ENCODE results near the gene NAIF1. TPM values are rescaled to one million over a fixed set of nuclear protein-coding genes. Genes with fewer than 3 reads are reported as not detected.
A peak's percentile ranks its signal among the peaks of the same experiment; 100 is the strongest.
"Not testable (repeated sequence)": the region's sequence is repeated elsewhere in the genome, so short reads cannot be mapped to it uniquely, and the experiment has no call there.

Gene NAIF1
- total and polyA plus RNA-seq, 2 experiments from 2014 or later = 4.9 to 5.5 TPM

DNA sequence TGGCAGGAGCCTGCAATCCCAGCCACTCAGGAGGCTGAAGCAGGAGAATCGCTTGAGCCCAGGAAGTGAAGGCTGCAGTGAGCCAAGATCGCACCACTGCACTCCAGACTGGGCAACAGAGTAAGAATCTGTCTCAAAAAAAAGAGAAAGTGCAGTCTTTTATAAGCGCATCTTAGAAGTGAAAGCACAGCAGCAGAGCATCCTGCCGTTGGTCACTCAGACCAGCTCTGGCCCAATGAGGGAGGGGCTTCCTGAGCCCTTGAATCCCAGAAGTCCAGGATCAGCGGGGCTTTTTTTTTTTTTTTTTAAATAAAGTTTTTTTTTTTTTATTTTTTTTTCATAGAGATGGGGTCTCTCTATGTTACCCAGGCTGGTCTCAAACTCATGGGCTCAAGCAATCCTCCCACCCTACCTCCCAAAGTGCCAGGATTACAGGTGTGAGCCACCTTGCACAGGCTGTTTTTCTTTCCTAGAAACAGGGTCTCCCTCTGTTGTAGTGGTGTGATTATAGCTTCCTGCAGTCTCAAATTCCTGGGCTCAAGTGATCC is 42.3 kb downstream of the NAIF1 start:
- Histone ChIP-seq H3K4me2 (no peak overlapping the region), H3K9me2 (ENCODE audit: insufficient read depth) (no peaks in the 10 kb centered on the region), H2AFZ (0 out of 2 replicates have a peak overlapping the region, but pooled peaks have one; percentile 38), H3K27me3 (ENCODE audit: insufficient read depth) (no peaks in the 10 kb centered on the region), H3K4me1 (ENCODE audit: insufficient read depth) (no peaks in the 10 kb centered on the region), H3K79me2 (replicated peaks; ENCODE audit: insufficient read depth) (no peaks in the 10 kb centered on the region), H3K4me3 (no peak overlapping the region), H4K20me1 (replicated peaks; ENCODE audit: insufficient read depth) (no peaks in the 10 kb centered on the region), H3K36me3 (ENCODE audit: insufficient read depth) (no peaks in the 10 kb centered on the region), H3F3A (replicated peaks; ENCODE audit: low read depth) (no peaks in the 10 kb centered on the region), H3K27ac (ENCODE audit: low read depth) (no peak overlapping the region)
- peaks cover 8% of the 10 kb centered on the region for H3K27me3 Mint-ChIP-seq (ENCODE audit: insufficient read depth, low read depth, poor library complexity)
- peaks cover 4% of the 10 kb centered on the region; the same call in 2 of the 3 replicates for H3K4me1 Mint-ChIP-seq
- H3K27ac Mint-ChIP-seq = no peak overlapping the region
- ATAC-seq (no peak), DNase-seq (ENCODE audit: low spot score) (peak; percentile 25)
- no peaks in the 10 kb centered on the region for H3K36me3 Mint-ChIP-seq (ENCODE audit: low read depth)
- no peak for TF ChIP-seq NANOG (IDR thresholded peaks at IDR 0.05; ENCODE audit: borderline replicate concordance)
- no peak for TF ChIP-seq STAT1 (IDR thresholded peaks at IDR 0.05; ENCODE audit: unreplicated experiment)
- no peak for TF ChIP-seq EZH2 (IDR thresholded peaks at IDR 0.05; ENCODE audit: low read depth, unreplicated experiment)
- TF ChIP-seq EZH2phosphoT487 (IDR thresholded peaks at IDR 0.05; ENCODE audit: unreplicated experiment) = no peak
- TF ChIP-seq, protein P1, sequence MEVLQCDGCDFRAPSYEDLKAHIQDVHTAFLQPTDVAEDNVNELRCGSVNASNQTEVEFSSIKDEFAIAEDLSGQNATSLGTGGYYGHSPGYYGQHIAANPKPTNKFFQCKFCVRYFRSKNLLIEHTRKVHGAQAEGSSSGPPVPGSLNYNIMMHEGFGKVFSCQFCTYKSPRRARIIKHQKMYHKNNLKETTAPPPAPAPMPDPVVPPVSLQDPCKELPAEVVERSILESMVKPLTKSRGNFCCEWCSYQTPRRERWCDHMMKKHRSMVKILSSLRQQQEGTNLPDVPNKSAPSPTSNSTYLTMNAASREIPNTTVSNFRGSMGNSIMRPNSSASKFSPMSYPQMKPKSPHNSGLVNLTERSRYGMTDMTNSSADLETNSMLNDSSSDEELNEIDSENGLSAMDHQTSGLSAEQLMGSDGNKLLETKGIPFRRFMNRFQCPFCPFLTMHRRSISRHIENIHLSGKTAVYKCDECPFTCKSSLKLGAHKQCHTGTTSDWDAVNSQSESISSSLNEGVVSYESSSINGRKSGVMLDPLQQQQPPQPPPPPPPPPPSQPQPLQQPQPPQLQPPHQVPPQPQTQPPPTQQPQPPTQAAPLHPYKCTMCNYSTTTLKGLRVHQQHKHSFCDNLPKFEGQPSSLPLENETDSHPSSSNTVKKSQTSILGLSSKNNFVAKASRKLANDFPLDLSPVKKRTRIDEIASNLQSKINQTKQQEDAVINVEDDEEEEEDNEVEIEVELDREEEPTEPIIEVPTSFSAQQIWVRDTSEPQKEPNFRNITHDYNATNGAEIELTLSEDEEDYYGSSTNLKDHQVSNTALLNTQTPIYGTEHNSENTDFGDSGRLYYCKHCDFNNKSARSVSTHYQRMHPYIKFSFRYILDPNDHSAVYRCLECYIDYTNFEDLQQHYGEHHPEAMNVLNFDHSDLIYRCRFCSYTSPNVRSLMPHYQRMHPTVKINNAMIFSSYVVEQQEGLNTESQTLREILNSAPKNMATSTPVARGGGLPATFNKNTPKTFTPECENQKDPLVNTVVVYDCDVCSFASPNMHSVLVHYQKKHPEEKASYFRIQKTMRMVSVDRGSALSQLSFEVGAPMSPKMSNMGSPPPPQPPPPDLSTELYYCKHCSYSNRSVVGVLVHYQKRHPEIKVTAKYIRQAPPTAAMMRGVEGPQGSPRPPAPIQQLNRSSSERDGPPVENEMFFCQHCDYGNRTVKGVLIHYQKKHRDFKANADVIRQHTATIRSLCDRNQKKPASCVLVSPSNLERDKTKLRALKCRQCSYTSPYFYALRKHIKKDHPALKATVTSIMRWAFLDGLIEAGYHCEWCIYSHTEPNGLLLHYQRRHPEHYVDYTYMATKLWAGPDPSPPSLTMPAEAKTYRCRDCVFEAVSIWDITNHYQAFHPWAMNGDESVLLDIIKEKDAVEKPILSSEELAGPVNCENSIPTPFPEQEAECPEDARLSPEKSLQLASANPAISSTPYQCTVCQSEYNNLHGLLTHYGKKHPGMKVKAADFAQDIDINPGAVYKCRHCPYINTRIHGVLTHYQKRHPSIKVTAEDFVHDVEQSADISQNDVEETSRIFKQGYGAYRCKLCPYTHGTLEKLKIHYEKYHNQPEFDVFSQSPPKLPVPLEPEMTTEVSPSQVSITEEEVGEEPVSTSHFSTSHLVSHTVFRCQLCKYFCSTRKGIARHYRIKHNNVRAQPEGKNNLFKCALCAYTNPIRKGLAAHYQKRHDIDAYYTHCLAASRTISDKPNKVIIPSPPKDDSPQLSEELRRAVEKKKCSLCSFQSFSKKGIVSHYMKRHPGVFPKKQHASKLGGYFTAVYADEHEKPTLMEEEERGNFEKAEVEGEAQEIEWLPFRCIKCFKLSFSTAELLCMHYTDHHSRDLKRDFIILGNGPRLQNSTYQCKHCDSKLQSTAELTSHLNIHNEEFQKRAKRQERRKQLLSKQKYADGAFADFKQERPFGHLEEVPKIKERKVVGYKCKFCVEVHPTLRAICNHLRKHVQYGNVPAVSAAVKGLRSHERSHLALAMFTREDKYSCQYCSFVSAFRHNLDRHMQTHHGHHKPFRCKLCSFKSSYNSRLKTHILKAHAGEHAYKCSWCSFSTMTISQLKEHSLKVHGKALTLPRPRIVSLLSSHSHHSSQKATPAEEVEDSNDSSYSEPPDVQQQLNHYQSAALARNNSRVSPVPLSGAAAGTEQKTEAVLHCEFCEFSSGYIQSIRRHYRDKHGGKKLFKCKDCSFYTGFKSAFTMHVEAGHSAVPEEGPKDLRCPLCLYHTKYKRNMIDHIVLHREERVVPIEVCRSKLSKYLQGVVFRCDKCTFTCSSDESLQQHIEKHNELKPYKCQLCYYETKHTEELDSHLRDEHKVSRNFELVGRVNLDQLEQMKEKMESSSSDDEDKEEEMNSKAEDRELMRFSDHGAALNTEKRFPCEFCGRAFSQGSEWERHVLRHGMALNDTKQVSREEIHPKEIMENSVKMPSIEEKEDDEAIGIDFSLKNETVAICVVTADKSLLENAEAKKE (CRISPR knock-in tag; IDR thresholded peaks at IDR 0.05) = no peak
- TF ChIP-seq JUNB (IDR thresholded peaks at IDR 0.05; ENCODE audit: unreplicated experiment) = no peak
- TF ChIP-seq, protein P2, sequence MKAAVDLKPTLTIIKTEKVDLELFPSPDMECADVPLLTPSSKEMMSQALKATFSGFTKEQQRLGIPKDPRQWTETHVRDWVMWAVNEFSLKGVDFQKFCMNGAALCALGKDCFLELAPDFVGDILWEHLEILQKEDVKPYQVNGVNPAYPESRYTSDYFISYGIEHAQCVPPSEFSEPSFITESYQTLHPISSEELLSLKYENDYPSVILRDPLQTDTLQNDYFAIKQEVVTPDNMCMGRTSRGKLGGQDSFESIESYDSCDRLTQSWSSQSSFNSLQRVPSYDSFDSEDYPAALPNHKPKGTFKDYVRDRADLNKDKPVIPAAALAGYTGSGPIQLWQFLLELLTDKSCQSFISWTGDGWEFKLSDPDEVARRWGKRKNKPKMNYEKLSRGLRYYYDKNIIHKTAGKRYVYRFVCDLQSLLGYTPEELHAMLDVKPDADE (IDR thresholded peaks at IDR 0.05) = no peak
- TF ChIP-seq ZNF114 (CRISPR knock-in tag; IDR thresholded peaks at IDR 0.05) = no peak
- no peak for TF ChIP-seq CREB1 (CRISPR knock-in tag; IDR thresholded peaks at IDR 0.05; ENCODE audit: low read depth)
- H3K4me3 Mint-ChIP-seq = no peak overlapping the region
- no peaks in the 10 kb centered on the region; the same call in 2 of the 3 replicates for H3K9me3 Mint-ChIP-seq

- not testable (repeated sequence) for H3K4me3 Mint-ChIP-seq; H2AFZ ChIP-seq; H3K79me2 ChIP-seq (replicated peaks; ENCODE audit: insufficient read depth); H3K4me1 ChIP-seq (ENCODE audit: insufficient read depth); H3K27me3 ChIP-seq (ENCODE audit: insufficient read depth); H3K4me1 Mint-ChIP-seq; ATAC-seq; H3K4me2 ChIP-seq; DNase-seq (ENCODE audit: low spot score); H3K27ac Mint-ChIP-seq; H3K36me3 ChIP-seq (ENCODE audit: insufficient read depth); H3K27ac ChIP-seq (ENCODE audit: low read depth); H4K20me1 ChIP-seq (replicated peaks; ENCODE audit: insufficient read depth); H3K36me3 Mint-ChIP-seq (ENCODE audit: low read depth); H3K9me2 ChIP-seq (ENCODE audit: insufficient read depth); H3K27me3 Mint-ChIP-seq (ENCODE audit: insufficient read depth, low read depth, poor library complexity); H3K9me3 Mint-ChIP-seq; H3K4me3 ChIP-seq; H3F3A ChIP-seq (replicated peaks; ENCODE audit: low read depth)
These were observed 43.4 kb downstream of the NAIF1 start for GRCh38 chr9:128023671-128024070.

Data from GM23338 (cell line).